ENCODE data around the gene CLECL1.
A peak's percentile ranks its signal among the peaks of the same experiment; 100 is the strongest.
"Not testable (repeated sequence)": the region's sequence is repeated elsewhere in the genome, so short reads cannot be mapped to it uniquely, and the experiment has no call there.

Gene CLECL1

DNA sequence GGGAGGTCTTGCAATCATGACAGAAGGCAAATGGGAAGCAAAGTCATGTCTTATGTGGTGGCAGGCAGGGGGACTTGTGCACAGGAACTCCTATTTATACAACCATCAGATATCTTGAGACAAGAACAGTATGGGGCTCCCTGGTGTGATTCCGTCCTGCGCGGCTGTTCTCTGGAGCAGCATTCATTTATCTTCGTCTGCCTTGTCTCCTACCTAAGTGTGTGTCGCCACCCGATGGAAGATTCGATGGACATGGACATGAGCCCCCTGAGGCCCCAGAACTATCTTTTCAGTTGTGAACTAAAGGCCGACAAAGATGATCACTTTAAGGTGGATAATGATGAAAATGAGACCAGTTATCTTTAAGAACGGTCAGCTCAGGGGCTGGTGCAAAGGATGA, 37.7 kb downstream of the CLECL1 start:
- not testable (repeated sequence) for H2AFZ ChIP-seq (ENCODE audit: low read length, unreplicated experiment); H3K4me3 ChIP-seq (ENCODE audit: low read depth, low read length); H3K27ac ChIP-seq (ENCODE audit: low read depth, low read length); H3K36me3 ChIP-seq (ENCODE audit: insufficient read depth, low read length); H3K4me1 ChIP-seq (ENCODE audit: control insufficient read depth, insufficient read depth, low read length, unreplicated experiment); H3K27me3 ChIP-seq (ENCODE audit: insufficient read depth, low read length); H3K79me2 ChIP-seq (ENCODE audit: control insufficient read depth, insufficient read depth, low read length, unreplicated experiment)

DNA sequence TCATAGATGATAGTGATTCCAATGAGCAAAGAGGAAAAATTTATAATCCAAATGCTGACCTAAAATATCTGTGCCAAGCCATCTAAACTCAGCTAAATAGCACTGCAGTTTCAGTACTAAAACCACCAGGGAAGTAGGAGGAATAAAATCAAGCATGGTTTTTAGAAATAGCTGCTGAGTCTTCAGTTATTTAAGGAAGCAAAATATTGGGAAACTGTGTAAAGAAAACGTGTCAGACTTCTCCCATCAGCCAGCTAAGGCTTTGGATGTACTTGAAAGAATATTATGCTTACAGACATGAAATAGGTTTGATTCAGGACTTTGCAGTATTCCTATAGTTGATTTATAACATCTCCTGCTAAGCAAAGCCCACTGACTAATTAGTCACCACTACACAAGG, 38.7 kb downstream of the CLECL1 start:
- Histone ChIP-seq H3K27ac (ENCODE audit: low read depth, low read length) (no peak overlapping the region), H3K4me1 (ENCODE audit: control insufficient read depth, insufficient read depth, low read length, unreplicated experiment) (no peaks in the 10 kb centered on the region), H3K27me3 (ENCODE audit: insufficient read depth, low read length) (no peaks in the 10 kb centered on the region), H3K36me3 (ENCODE audit: insufficient read depth, low read length) (peaks cover 9% of the 10 kb centered on the region), H3K4me3 (ENCODE audit: low read depth, low read length) (no peak overlapping the region), H3K79me2 (ENCODE audit: control insufficient read depth, insufficient read depth, low read length, unreplicated experiment) (no peaks in the 10 kb centered on the region), H2AFZ (ENCODE audit: low read length, unreplicated experiment) (no peak overlapping the region)

DNA sequence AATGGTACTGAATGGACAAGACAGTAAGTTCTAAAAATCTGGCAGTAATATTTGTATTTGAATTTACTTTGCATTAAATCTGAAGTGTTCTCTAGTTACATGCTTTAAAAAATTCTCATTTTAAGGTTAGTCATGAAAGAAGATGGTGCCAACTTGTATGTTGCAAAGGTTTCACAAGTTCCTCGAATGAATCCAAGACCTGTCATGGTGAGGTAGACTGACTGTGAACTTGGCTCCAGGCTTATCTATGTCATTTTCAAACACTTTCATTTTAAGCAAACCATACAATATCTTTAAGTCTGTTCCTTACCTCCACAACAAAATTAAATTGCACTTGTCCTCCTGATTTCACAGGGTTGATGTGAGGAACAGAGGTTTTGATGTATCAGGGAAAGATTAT, 40.0 kb downstream of the CLECL1 start:
- Histone ChIP-seq H3K27me3 (ENCODE audit: insufficient read depth, low read length) (no peaks in the 10 kb centered on the region), H3K4me3 (ENCODE audit: low read depth, low read length) (no peak overlapping the region), H3K27ac (ENCODE audit: low read depth, low read length) (no peak overlapping the region), H3K36me3 (ENCODE audit: insufficient read depth, low read length) (peaks cover 16% of the 10 kb centered on the region), H3K4me1 (ENCODE audit: control insufficient read depth, insufficient read depth, low read length, unreplicated experiment) (no peaks in the 10 kb centered on the region), H2AFZ (ENCODE audit: low read length, unreplicated experiment) (no peak overlapping the region), H3K79me2 (ENCODE audit: control insufficient read depth, insufficient read depth, low read length, unreplicated experiment) (no peaks in the 10 kb centered on the region)

DNA sequence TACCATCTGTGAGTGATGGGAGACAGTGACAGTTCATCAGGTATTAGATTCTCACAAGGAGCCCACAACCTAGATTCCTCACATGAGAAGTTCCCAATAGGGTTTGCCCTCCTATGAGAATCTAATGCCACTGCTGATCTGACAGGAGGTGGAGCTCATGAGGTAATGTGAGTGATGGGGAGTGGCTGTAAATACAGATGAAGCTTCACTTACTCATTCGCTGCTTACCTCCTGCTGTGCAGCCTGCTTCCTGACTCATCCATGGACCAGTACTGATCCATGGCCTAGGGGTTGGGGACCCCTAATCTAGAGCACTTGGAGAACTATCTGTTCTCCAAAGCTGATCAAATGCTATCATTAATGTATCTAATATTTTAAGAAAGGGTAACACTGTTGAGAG, 45.7 kb downstream of the CLECL1 start:
- Histone ChIP-seq H3K27me3 (ENCODE audit: insufficient read depth, low read length) (no peaks in the 10 kb centered on the region), H2AFZ (ENCODE audit: low read length, unreplicated experiment) (no peak overlapping the region), H3K4me1 (ENCODE audit: control insufficient read depth, insufficient read depth, low read length, unreplicated experiment) (peaks cover 5% of the 10 kb centered on the region), H3K27ac (ENCODE audit: low read depth, low read length) (no peak overlapping the region), H3K36me3 (ENCODE audit: insufficient read depth, low read length) (peaks cover 20% of the 10 kb centered on the region), H3K79me2 (ENCODE audit: control insufficient read depth, insufficient read depth, low read length, unreplicated experiment) (no peaks in the 10 kb centered on the region), H3K4me3 (ENCODE audit: low read depth, low read length) (no peak overlapping the region)

DNA sequence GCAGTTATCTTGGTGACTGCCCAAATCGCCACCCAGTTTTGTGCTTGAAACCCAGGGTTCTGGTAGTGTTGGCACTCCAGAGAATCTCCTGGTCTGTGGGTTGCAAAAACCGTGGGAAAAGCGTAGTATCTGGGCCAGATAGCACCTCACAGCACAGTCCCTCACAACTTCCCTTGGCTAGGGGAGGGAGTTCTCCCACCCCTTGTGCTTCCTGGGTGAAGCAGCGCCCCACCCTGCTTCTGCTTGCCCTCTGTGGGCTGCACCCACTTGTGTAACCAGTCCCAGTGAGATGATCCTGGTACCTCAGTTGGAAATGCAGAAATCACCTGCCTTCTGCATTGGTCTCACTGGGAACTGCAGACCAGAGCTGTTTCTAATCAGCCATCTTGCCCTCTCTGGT, 47.0 kb downstream of the CLECL1 start:
- Histone ChIP-seq H3K27me3 (ENCODE audit: insufficient read depth, low read length) (no peaks in the 10 kb centered on the region), H3K36me3 (ENCODE audit: insufficient read depth, low read length) (peaks cover 24% of the 10 kb centered on the region), H2AFZ (ENCODE audit: low read length, unreplicated experiment) (no peak overlapping the region), H3K27ac (ENCODE audit: low read depth, low read length) (no peak overlapping the region), H3K79me2 (ENCODE audit: control insufficient read depth, insufficient read depth, low read length, unreplicated experiment) (no peaks in the 10 kb centered on the region), H3K4me1 (ENCODE audit: control insufficient read depth, insufficient read depth, low read length, unreplicated experiment) (peaks cover 5% of the 10 kb centered on the region), H3K4me3 (ENCODE audit: low read depth, low read length) (no peak overlapping the region)

DNA sequence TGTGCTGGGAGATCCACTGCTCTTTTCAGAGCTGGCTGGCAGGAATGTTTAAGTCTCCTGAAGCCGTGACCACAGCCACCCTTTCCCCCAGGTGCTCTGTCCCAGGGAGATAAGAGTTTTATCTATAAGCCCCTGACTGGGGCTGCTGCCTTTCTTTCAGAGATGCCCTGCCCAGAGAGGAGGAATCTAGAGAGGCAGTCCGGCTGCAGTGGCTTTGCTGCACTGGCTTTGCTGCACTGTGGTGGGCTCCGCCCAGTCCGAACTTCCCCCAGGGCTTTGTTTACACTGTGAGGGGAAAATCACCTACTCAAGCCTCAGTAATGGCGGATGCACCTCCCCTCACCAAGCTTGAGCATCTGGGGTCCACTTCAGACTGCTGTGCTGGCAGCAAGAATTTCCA, 47.5 kb downstream of the CLECL1 start:
- not testable (repeated sequence) for H3K79me2 ChIP-seq (ENCODE audit: control insufficient read depth, insufficient read depth, low read length, unreplicated experiment); H3K4me3 ChIP-seq (ENCODE audit: low read depth, low read length); H2AFZ ChIP-seq (ENCODE audit: low read length, unreplicated experiment); H3K27me3 ChIP-seq (ENCODE audit: insufficient read depth, low read length); H3K4me1 ChIP-seq (ENCODE audit: control insufficient read depth, insufficient read depth, low read length, unreplicated experiment); H3K27ac ChIP-seq (ENCODE audit: low read depth, low read length)
- peaks cover 24% of the 10 kb centered on the region for H3K36me3 ChIP-seq (ENCODE audit: insufficient read depth, low read length)

DNA sequence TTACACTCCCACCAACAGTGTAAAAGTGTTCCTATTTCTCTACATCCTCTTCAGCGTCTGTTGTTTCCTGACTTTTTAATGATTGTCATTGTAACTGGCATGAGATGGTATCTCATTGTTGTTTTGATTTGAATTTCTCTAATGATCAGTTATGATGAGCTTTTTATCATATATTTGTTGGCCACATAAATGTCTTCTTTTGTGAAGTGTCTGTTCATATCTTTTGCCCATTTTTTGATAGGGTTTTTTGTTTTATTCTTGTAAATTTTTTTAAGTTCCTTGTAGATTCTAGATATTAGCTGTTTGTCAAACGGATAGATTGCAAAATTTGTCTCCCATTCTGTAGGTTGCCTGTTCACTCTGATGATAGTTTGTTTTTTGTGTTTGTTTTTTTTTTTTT, 49.9 kb downstream of the CLECL1 start:
- not testable (repeated sequence) for H3K36me3 ChIP-seq (ENCODE audit: insufficient read depth, low read length); H2AFZ ChIP-seq (ENCODE audit: low read length, unreplicated experiment); H3K4me3 ChIP-seq (ENCODE audit: low read depth, low read length); H3K4me1 ChIP-seq (ENCODE audit: control insufficient read depth, insufficient read depth, low read length, unreplicated experiment); H3K27ac ChIP-seq (ENCODE audit: low read depth, low read length); H3K79me2 ChIP-seq (ENCODE audit: control insufficient read depth, insufficient read depth, low read length, unreplicated experiment); H3K27me3 ChIP-seq (ENCODE audit: insufficient read depth, low read length)

DNA sequence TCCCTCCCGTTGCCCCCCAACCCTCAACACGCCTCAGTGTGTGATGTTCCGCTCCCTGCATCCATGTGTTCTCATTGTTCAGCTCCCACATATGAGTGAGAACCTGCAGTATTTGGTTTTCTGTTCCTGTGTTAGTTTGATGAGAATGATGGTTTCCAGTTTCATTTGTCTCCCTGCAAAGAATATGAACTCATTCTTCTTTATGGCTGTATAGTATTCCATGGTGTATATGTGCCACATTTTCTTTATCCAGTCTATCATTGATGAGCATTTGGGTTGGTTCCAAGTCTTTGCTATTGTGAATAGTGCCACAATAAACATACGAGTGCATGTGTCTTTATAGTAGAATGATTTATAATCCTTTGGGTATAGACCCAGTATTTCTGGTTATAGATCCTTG, 50.4 kb downstream of the CLECL1 start:
- H3K79me2 ChIP-seq (ENCODE audit: control insufficient read depth, insufficient read depth, low read length, unreplicated experiment); H3K4me1 ChIP-seq (ENCODE audit: control insufficient read depth, insufficient read depth, low read length, unreplicated experiment); H3K4me3 ChIP-seq (ENCODE audit: low read depth, low read length); H3K27me3 ChIP-seq (ENCODE audit: insufficient read depth, low read length); H3K36me3 ChIP-seq (ENCODE audit: insufficient read depth, low read length); H2AFZ ChIP-seq (ENCODE audit: low read length, unreplicated experiment); H3K27ac ChIP-seq (ENCODE audit: low read depth, low read length): not testable (repeated sequence)

DNA sequence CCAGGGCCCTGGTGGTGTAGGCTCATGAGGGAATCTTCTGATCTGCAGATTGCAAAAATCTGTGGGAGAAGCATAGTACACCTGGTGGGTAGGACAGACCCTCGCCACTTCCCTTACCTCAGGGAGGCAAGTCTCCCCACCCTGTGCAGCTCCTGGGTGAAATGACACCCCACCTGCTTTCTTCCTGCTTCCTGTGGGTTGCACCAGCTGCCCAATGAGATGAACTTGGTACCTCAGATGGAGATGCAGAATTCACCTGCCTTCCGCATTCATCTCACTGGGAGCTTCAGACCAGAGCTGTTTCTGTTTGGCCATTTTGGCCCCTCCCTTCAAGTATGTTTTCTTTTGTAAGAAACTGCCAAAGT, 58.7 kb downstream of the CLECL1 start:
- peaks cover 15% of the 10 kb centered on the region for H3K4me1 ChIP-seq (ENCODE audit: control insufficient read depth, insufficient read depth, low read length, unreplicated experiment)
- H3K36me3 ChIP-seq (ENCODE audit: insufficient read depth, low read length) = no peaks in the 10 kb centered on the region
- no peak overlapping the region for H3K27ac ChIP-seq (ENCODE audit: low read depth, low read length)
- H3K4me3 ChIP-seq (ENCODE audit: low read depth, low read length) = peak overlapping the region; percentile 7; the same call in 1 of the 2 replicates
- H2AFZ ChIP-seq (ENCODE audit: low read length, unreplicated experiment) = no peak overlapping the region
- no peaks in the 10 kb centered on the region for H3K79me2 ChIP-seq (ENCODE audit: control insufficient read depth, insufficient read depth, low read length, unreplicated experiment)
- no peaks in the 10 kb centered on the region for H3K27me3 ChIP-seq (ENCODE audit: insufficient read depth, low read length)

DNA sequence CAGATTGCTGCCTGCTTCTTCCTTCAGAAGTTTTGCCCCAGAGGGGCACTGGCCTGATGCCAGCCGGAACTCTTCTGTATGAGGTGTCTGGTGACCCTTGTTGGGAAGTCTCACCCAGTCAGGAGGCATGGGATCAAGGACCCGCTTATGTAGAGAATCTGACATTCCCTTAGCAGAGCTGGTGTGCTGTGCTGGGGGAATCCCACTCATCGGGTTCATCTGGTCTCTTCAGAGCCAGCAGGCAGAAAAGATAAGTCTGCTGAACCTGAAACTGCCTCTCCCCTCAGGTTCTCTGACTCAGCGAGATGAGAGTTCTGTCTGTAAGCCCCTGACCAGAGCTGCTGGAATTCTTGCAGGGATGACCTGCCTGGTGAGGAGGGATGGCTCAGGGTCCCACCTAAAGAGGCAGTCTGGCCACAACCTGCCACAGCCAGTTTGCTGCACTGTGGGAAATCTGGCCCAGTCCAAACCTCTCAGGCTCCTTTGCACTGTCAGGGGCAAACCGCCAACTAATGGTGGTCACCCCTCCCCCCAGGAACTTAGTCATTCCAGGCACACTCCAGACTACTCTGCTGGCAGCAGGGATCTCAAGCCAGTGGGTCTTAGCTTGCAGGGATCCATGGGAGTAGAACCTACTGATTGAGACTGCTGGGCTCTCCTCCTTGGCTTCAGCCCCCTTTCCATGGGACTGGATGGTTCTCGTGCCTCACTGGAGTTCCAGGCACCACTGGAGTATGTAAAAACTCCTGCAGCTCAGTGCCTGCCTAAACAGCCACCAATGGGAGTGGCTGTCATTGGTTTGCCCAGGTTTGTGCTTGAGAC, 59.3 kb downstream of the CLECL1 start:
- H3K4me3 ChIP-seq (ENCODE audit: low read depth, low read length) = peak overlapping the region; percentile 7; the same call in 1 of the 2 replicates
- peaks cover 15% of the 10 kb centered on the region for H3K4me1 ChIP-seq (ENCODE audit: control insufficient read depth, insufficient read depth, low read length, unreplicated experiment)
- H3K79me2 ChIP-seq (ENCODE audit: control insufficient read depth, insufficient read depth, low read length, unreplicated experiment) = no peaks in the 10 kb centered on the region
- H3K27me3 ChIP-seq (ENCODE audit: insufficient read depth, low read length) = no peaks in the 10 kb centered on the region
- H2AFZ ChIP-seq (ENCODE audit: low read length, unreplicated experiment) = peak overlapping the region; percentile 52
- peak overlapping the region; percentile 58 for H3K27ac ChIP-seq (ENCODE audit: low read depth, low read length)
- H3K36me3 ChIP-seq (ENCODE audit: insufficient read depth, low read length) = no peaks in the 10 kb centered on the region

All from ACC112 (cell line).